ENCODE measurements around the gene ADGRG6.
A peak's percentile ranks its signal among the peaks of the same experiment; 100 is the strongest.

Gene ADGRG6

DNA sequence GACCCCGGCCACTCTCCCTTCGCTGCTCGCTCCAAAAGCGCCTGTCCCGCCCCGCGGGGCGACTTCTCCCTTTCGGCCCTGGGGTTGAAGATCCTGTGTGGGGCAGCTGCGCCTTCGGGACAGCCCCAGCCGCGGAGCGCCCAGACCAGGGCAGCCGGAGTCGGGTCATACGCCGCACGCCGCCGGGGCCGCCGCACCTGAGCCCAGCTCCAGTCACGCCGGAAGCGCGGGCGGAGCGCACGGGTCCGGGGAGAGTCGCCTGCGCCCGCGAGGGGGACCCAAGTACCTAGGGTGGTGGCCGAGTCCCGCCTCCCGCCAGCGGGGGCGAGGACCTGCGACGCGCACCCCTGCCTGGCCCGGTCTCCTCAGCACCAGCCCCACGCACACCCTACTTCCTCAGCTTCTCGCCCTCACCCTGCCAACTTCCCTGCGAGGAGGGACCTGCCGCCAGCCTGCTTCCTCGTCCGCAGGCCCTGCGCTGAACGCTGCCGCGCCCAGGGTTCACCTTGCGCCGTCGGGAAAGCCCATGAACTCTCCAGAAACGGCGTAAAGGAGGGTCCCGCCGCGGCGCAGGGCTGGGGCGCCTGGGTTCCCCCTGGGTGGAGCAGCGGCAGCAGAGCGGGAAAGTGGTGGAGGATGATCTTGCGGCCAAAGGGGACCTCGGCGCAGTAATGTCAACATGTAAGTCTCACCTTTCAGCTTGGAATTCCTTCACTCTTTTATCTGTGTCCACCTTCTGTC, at the start of gene ADGRG6:
Gene ADGRG6, plus strand, starts transcription at position 357 of the 741 bp plus-strand sequence. Its CDS starts 323 bp downstream, at position 680.
- peak within 1 kb of the TSS; percentile 40 to 70 (median 63) for H3K4me3 ChIP-seq (ENCODE audit: low read depth in 1 of 5, low read length in 5 of 5)
- no peaks in the 10 kb centered on the region for H3K36me3 ChIP-seq (ENCODE audit: control insufficient read depth in 5 of 5, insufficient read depth in 5 of 5, low read length in 5 of 5)
- H3K27ac ChIP-seq (ENCODE audit: low read depth, low read length), result no peak within 1 kb of the TSS
- peaks cover 0 to 19% (median 16%) of the 10 kb centered on the region in 5 donors for H3K4me1 ChIP-seq (ENCODE audit: control insufficient read depth in 5 of 5, insufficient read depth in 5 of 5, low read length in 5 of 5)
- H3K9ac ChIP-seq (ENCODE audit: low read length in 5 of 5), result peak within 1 kb of the TSS in 3 of 5 donors; percentile 2 to 53 (median 50)
- H3K9me3 ChIP-seq (ENCODE audit: control insufficient read depth in 5 of 5, low read length in 5 of 5), result peaks cover 0 to 3% (median 0%) of the 10 kb centered on the region in 5 donors
- peaks cover 6 to 13% (median 10%) of the 10 kb centered on the region in 5 donors for H3K27me3 ChIP-seq (ENCODE audit: control insufficient read depth in 5 of 5, insufficient read depth in 4 of 5, low read length in 5 of 5)

DNA sequence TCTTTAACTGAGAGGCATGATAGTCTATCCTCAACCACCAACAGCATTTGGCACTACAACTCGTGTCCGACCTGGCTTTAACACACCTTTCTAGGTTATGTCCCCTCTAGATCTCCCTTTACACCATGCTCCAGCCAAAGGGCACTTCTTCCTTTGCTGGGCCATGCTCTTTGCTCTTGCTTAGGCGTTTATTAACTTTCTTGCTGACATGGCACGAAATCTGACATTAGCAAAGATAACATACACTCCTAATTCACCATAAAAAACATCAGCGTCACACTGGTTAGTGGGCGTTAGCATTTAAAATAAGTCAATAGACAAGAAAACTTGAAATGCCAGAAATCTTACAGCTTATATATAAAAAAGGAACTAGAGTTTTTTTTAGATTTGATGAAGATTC, 47.3 kb upstream of the ADGRG6 start:
- H3K9me3 ChIP-seq (ENCODE audit: control insufficient read depth in 5 of 5, low read length in 5 of 5), result no peaks in the 10 kb centered on the region
- H3K4me3 ChIP-seq (ENCODE audit: low read depth in 1 of 5, low read length in 5 of 5), result no peak overlapping the region
- H3K36me3 ChIP-seq (ENCODE audit: control insufficient read depth in 5 of 5, insufficient read depth in 5 of 5, low read length in 5 of 5), result no peaks in the 10 kb centered on the region
- H3K9ac ChIP-seq (ENCODE audit: low read length in 5 of 5), result no peak overlapping the region
- H3K27me3 ChIP-seq (ENCODE audit: control insufficient read depth in 5 of 5, insufficient read depth in 4 of 5, low read length in 5 of 5), result no peaks in the 10 kb centered on the region
- no peaks in the 10 kb centered on the region for H3K4me1 ChIP-seq (ENCODE audit: control insufficient read depth in 5 of 5, insufficient read depth in 5 of 5, low read length in 5 of 5)
- no peak overlapping the region for H3K27ac ChIP-seq (ENCODE audit: low read depth, low read length)

DNA sequence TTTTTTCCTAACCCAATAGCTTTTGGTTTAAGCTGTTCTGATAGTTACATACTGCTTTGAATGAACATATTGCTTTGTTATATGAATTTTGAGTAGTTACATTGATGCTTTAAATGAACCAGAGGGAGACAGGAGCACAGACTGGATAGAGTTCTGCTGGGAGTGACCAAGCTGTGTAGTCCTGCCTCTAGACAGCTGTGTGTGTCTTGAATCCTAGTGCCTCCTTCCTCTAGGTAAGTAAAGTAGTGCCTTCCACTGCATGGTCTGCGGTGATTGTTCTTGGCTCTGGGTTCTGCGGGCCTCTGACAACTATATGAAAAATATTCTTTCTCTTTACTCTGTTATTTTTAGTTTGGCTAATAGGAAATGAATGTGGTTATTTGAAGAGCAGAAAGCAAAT, 46.0 kb upstream of the ADGRG6 start:
- no peak overlapping the region for H3K4me3 ChIP-seq (ENCODE audit: low read depth in 1 of 5, low read length in 5 of 5)
- no peaks in the 10 kb centered on the region for H3K4me1 ChIP-seq (ENCODE audit: control insufficient read depth in 5 of 5, insufficient read depth in 5 of 5, low read length in 5 of 5)
- H3K9ac ChIP-seq (ENCODE audit: low read length in 5 of 5), result no peak overlapping the region
- no peaks in the 10 kb centered on the region for H3K36me3 ChIP-seq (ENCODE audit: control insufficient read depth in 5 of 5, insufficient read depth in 5 of 5, low read length in 5 of 5)
- no peaks in the 10 kb centered on the region for H3K9me3 ChIP-seq (ENCODE audit: control insufficient read depth in 5 of 5, low read length in 5 of 5)
- H3K27ac ChIP-seq (ENCODE audit: low read depth, low read length), result no peak overlapping the region
- no peaks in the 10 kb centered on the region for H3K27me3 ChIP-seq (ENCODE audit: control insufficient read depth in 5 of 5, insufficient read depth in 4 of 5, low read length in 5 of 5)

DNA sequence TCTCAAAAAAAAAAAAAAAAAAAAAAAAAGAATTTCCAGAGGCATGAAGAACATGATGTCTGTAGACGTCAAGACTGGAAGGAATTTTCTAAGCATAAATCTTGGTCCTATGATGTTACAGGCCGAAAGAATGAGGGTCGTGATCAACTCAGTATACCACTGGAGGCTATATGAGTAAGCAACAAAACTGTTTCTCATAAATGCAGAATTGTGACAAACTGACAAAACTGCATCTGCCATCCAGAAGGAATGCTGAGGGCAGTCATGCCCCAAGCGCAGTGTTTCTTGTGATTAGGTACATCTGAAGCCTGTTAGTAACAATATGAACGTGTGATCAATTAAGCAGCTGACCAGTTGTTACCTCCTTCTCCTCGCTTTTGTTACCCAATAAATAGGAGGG, 43.5 kb upstream of the ADGRG6 start:
- H3K27me3 ChIP-seq (ENCODE audit: control insufficient read depth in 5 of 5, insufficient read depth in 4 of 5, low read length in 5 of 5), result no peaks in the 10 kb centered on the region
- H3K9ac ChIP-seq (ENCODE audit: low read length in 5 of 5), result no peak overlapping the region
- H3K9me3 ChIP-seq (ENCODE audit: control insufficient read depth in 5 of 5, low read length in 5 of 5), result no peaks in the 10 kb centered on the region
- H3K4me1 ChIP-seq (ENCODE audit: control insufficient read depth in 5 of 5, insufficient read depth in 5 of 5, low read length in 5 of 5), result no peaks in the 10 kb centered on the region
- no peak overlapping the region for H3K4me3 ChIP-seq (ENCODE audit: low read depth in 1 of 5, low read length in 5 of 5)
- H3K36me3 ChIP-seq (ENCODE audit: control insufficient read depth in 5 of 5, insufficient read depth in 5 of 5, low read length in 5 of 5), result no peaks in the 10 kb centered on the region
- no peak overlapping the region for H3K27ac ChIP-seq (ENCODE audit: low read depth, low read length)

DNA sequence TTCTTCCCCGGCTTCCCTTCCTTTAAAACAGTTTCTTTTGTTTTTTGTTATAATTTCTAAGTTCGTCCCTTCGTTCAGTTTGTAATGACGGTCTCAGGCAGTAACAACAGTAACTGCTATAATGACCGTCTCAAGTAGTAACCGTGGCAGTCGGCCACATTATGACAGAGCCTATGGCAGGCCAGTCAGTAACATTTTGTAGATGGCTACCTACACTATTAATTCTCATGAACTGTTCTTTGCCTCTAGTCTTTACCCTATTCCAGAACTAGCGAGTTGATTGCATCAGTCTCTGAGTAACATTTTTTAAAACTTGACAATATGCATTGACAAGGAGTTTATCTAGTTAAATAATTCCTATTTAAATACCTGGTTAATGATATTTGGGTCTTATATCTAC, 43.0 kb upstream of the ADGRG6 start:
- H3K4me1 ChIP-seq (ENCODE audit: control insufficient read depth in 5 of 5, insufficient read depth in 5 of 5, low read length in 5 of 5), result no peaks in the 10 kb centered on the region
- H3K9ac ChIP-seq (ENCODE audit: low read length in 5 of 5), result no peak overlapping the region
- no peak overlapping the region for H3K27ac ChIP-seq (ENCODE audit: low read depth, low read length)
- no peaks in the 10 kb centered on the region for H3K36me3 ChIP-seq (ENCODE audit: control insufficient read depth in 5 of 5, insufficient read depth in 5 of 5, low read length in 5 of 5)
- H3K27me3 ChIP-seq (ENCODE audit: control insufficient read depth in 5 of 5, insufficient read depth in 4 of 5, low read length in 5 of 5), result no peaks in the 10 kb centered on the region
- H3K9me3 ChIP-seq (ENCODE audit: control insufficient read depth in 5 of 5, low read length in 5 of 5), result no peaks in the 10 kb centered on the region
- no peak overlapping the region for H3K4me3 ChIP-seq (ENCODE audit: low read depth in 1 of 5, low read length in 5 of 5)

DNA sequence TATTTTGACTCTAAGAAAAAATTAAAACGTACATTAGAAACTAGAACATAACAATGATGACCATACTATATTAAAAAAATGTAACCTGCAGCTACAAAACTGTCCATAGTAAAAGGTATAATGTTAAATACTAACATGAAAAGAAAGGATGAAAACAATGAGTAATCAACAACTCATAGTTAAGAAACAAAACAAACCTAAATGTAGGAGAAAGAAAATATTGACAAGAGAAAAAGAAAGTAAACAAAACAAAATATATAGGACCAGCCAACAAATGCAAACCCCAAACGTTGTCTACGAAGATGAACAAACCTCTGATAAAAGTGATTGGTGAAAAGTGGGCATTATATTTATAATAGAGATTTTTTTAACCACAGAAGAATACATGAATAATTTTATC, 41.1 kb upstream of the ADGRG6 start:
- no peaks in the 10 kb centered on the region for H3K9me3 ChIP-seq (ENCODE audit: control insufficient read depth in 5 of 5, low read length in 5 of 5)

DNA sequence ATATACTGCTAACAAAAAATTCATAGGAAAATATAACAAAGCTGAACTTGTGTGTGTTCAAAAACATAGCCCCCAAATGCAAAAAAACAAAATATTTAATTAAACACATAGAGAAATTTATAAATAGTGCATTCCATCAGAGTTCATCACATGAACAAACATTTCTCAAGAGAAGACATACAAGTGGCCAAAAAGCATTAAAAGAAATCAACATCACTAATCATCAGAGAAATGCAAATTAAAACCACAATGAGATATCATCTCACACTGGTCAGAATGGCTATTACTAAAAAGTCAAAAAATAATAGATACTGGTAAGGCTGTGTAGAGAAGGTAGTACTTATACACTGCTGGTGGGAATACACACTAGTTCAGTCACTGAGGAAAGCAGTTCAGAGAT, 39.6 kb upstream of the ADGRG6 start:
- Histone ChIP-seq H3K4me1 (ENCODE audit: control insufficient read depth in 5 of 5, insufficient read depth in 5 of 5, low read length in 5 of 5) (no peaks in the 10 kb centered on the region), H3K27ac (ENCODE audit: low read depth, low read length) (no peak overlapping the region), H3K36me3 (ENCODE audit: control insufficient read depth in 5 of 5, insufficient read depth in 5 of 5, low read length in 5 of 5) (no peaks in the 10 kb centered on the region), H3K9me3 (ENCODE audit: control insufficient read depth in 5 of 5, low read length in 5 of 5) (no peaks in the 10 kb centered on the region), H3K27me3 (ENCODE audit: control insufficient read depth in 5 of 5, insufficient read depth in 4 of 5, low read length in 5 of 5) (no peaks in the 10 kb centered on the region), H3K9ac (ENCODE audit: low read length in 5 of 5) (no peak overlapping the region), H3K4me3 (ENCODE audit: low read depth in 1 of 5, low read length in 5 of 5) (no peak overlapping the region)

More for the DNA sequence above, 41.1 kb upstream of the ADGRG6 start:
- Histone ChIP-seq H3K9ac (ENCODE audit: low read length in 5 of 5) (no peak overlapping the region), H3K4me3 (ENCODE audit: low read depth in 1 of 5, low read length in 5 of 5) (no peak overlapping the region), H3K4me1 (ENCODE audit: control insufficient read depth in 5 of 5, insufficient read depth in 5 of 5, low read length in 5 of 5) (no peaks in the 10 kb centered on the region), H3K36me3 (ENCODE audit: control insufficient read depth in 5 of 5, insufficient read depth in 5 of 5, low read length in 5 of 5) (no peaks in the 10 kb centered on the region), H3K27ac (ENCODE audit: low read depth, low read length) (no peak overlapping the region), H3K27me3 (ENCODE audit: control insufficient read depth in 5 of 5, insufficient read depth in 4 of 5, low read length in 5 of 5) (no peaks in the 10 kb centered on the region)

DNA sequence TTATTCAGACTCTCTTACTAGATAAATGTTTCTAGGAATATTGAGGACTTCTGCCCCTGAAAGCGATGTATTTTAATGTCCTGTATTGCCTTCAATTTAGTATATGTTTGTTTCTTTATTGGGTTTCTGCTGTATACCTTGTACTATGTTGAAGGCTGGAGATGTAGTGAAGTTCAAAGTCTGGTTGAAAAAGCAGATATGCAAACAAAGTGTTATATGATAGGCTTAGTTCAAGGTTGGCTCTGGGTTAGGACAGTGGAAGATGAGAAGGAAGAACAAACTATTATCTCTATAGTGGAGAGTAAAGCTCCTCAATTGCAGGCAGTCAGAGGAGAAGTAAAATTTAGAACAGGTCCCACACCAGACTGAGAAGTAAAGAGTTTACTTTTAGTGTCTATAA, 36.3 kb upstream of the ADGRG6 start:
- Histone ChIP-seq H3K27me3 (ENCODE audit: control insufficient read depth in 5 of 5, insufficient read depth in 4 of 5, low read length in 5 of 5) (no peaks in the 10 kb centered on the region), H3K9ac (ENCODE audit: low read length in 5 of 5) (no peak overlapping the region), H3K36me3 (ENCODE audit: control insufficient read depth in 5 of 5, insufficient read depth in 5 of 5, low read length in 5 of 5) (no peaks in the 10 kb centered on the region), H3K4me3 (ENCODE audit: low read depth in 1 of 5, low read length in 5 of 5) (no peak overlapping the region), H3K4me1 (ENCODE audit: control insufficient read depth in 5 of 5, insufficient read depth in 5 of 5, low read length in 5 of 5) (no peaks in the 10 kb centered on the region), H3K9me3 (ENCODE audit: control insufficient read depth in 5 of 5, low read length in 5 of 5) (no peaks in the 10 kb centered on the region), H3K27ac (ENCODE audit: low read depth, low read length) (no peak overlapping the region)

DNA sequence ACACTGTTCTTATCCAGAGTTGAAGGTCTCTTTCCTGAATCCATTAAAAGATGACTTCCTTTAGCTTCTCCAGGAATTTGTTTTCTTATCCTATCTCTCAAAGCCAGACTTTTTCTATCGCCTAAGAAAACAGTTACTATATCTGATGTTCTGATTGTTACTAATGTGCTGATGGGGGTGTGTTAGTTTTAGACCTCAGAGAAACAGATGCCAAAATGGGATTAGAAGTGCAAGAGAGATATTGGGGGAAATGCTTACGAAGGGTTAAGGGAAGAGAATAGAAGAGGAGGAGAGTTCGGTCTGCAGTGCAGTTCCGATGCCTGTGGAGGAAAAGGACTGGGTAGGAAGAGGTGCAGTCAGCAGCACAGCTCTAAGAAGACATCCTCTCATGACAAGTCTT, 35.7 kb upstream of the ADGRG6 start:
- Histone ChIP-seq H3K27me3 (ENCODE audit: control insufficient read depth in 5 of 5, insufficient read depth in 4 of 5, low read length in 5 of 5) (no peaks in the 10 kb centered on the region), H3K27ac (ENCODE audit: low read depth, low read length) (no peak overlapping the region), H3K4me1 (ENCODE audit: control insufficient read depth in 5 of 5, insufficient read depth in 5 of 5, low read length in 5 of 5) (no peaks in the 10 kb centered on the region), H3K9me3 (ENCODE audit: control insufficient read depth in 5 of 5, low read length in 5 of 5) (no peaks in the 10 kb centered on the region), H3K36me3 (ENCODE audit: control insufficient read depth in 5 of 5, insufficient read depth in 5 of 5, low read length in 5 of 5) (no peaks in the 10 kb centered on the region), H3K4me3 (ENCODE audit: low read depth in 1 of 5, low read length in 5 of 5) (no peak overlapping the region), H3K9ac (ENCODE audit: low read length in 5 of 5) (no peak overlapping the region)

DNA sequence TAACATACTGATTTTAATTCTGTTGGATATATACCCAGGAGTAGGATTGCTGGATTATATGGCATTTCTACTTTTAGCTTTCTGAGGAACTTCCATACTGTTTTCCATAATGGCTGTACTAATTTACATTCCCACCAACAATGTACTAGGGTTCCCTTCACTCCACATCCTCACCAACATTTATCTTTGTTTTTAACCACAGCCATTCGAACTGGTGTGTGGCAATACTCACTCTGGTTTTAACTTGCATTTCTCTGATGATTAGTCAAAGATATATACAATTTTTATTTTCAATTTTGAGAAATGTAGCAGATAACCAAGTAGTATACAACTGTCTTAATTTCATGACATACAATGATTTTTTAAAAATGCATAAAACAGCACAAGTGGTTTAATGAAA, 30.3 kb upstream of the ADGRG6 start:
- Histone ChIP-seq H3K27ac (ENCODE audit: low read depth, low read length) (no peak overlapping the region), H3K9ac (ENCODE audit: low read length in 5 of 5) (no peak overlapping the region), H3K4me3 (ENCODE audit: low read depth in 1 of 5, low read length in 5 of 5) (no peak overlapping the region), H3K9me3 (ENCODE audit: control insufficient read depth in 5 of 5, low read length in 5 of 5) (no peaks in the 10 kb centered on the region), H3K27me3 (ENCODE audit: control insufficient read depth in 5 of 5, insufficient read depth in 4 of 5, low read length in 5 of 5) (no peaks in the 10 kb centered on the region), H3K36me3 (ENCODE audit: control insufficient read depth in 5 of 5, insufficient read depth in 5 of 5, low read length in 5 of 5) (no peaks in the 10 kb centered on the region), H3K4me1 (ENCODE audit: control insufficient read depth in 5 of 5, insufficient read depth in 5 of 5, low read length in 5 of 5) (no peaks in the 10 kb centered on the region)
